GM19035 (cell line): ENCODE measurements around the gene FUT7.

Experiments used
- ATAC-seq: cut with Tn5 transposase; IDR thresholded peaks from one replicate; pipeline ENCODE4 v1.9.1; 2021; ENCODE audit not compliant: unreplicated experiment

The FUT7 gene

DNA sequence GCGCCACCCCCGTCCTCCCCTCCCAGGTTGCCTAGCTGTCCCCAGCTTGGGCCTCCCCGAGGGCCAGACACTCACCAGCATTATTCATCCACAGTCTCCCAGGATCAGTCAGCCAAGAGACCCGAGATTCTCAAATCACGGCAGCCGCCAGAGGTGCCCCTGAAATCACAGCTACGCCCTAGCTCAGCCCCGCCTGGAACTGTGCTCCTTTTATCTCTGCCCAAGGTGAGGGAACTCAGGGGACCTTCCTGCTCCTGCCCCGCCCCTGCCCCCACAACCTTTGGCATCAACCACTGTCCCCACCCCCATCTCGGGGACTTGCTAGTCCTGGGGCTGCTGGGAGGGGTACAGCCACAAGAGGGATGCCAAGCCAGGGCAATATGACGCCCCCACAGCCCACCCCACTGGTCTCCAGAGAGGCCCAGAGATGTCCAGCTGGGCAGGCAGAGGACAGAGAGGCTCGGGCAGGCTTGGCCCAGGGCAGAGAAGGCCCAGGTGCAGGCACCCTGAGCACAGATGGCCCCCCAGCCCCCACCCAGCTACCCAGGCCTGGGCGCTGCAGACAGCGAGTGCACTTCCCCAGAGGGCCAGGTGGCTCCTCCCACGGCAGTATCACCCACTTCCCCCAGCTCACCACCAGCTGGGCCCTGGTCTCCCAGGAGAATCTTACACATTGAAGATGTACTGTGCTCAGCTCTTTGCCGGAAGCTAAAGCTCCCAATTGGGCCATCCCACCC lies at the start of gene FUT7:
Gene FUT7, minus strand, starts transcription at position 185 of the 737 bp plus-strand sequence. Its CDS starts 97 bp downstream, at position 88.
- ATAC-seq, result no peak

DNA sequence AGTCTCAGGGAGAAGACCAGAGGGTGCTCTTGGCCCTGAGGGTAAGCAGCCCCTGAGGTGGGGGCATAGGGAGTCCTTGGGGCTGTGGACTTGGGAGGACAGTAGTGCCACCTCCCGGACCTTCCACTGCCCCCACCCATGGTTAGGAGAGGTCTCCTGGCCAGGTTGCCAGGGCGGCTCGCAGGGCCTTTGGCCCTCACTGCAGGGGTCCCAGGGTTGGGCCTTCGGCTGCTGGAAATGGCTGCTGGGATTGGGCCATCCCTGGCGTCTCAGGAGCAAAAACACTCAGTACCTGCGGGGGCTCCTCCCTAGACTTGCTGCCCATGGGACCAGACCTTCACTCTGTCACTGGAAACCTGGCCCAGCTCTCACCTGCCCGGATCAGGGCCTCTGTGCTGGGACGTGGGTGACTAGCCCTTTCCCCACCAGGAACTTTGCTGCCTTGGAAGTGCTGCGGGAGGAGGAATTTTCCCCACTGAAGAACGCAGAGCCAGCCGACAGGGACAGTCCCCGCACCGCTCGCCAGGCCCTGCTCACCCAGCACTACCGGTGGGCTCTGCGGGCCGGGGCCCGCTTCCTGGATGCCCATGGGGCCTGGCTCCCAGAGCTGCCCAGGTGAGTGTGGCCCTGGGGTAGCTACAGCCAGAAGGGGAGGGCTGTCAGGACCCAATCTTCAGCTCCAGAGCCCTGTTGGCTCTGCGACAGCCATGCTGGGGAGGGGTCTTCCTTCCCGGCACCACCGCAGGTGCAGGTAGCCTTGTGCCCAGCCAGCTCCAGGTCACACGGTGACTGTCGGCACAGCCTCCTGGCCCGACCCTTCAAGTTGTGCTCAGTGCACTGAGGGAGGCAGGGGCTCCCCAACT lies 48.6 kb upstream of the FUT7 start:
- ATAC-seq, result no peak

GRCh38 chr9:137079401-137079787 lies 47.5 kb upstream of the FUT7 start:
- no peak for ATAC-seq

DNA sequence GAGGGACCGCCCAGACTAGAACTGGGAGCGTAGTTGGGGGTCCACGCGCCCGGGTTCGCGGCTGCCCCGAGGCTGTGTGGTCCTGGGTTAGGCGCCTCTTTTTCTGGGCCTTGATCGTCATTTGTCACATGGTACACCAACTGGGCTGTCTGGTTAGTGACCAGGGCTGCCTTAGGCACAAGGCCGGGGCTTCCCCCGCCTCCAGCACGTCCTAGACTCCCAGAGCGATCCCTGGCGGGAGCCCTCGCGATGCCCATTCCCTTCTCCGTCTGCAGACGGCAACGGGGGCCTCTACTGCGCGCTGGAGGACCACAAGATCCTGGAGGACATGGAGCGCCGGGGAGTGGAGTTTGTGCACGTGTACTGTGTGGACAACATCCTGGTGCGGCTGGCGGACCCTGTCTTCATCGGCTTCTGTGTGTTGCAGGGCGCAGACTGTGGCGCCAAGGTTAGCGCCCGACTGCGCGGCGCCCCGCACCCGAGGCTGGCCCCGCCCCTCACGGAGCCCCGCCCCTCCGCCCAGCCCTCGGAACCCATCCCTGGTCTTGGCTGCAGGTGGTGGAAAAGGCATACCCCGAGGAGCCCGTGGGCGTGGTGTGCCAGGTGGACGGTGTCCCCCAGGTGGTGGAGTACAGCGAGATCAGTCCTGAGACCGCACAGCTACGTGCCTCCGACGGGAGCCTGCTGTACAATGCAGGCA lies 47.0 kb upstream of the FUT7 start:
- ATAC-seq, result no peak

GRCh38 chr9:137077758-137078693 lies 46.1 kb upstream of the FUT7 start:
- ATAC-seq, result peak; percentile 15

- peak; percentile 71 for ATAC-seq
Observed at GRCh38 chr9:137077010-137077747, 45.3 kb upstream of the FUT7 start, which contains the start of gene UAP1L1. Gene UAP1L1 (plus strand): TSS chr9:137077517. CDS start chr9:137077533, 16 bp downstream.

GRCh38 chr9:137076636-137077009 lies 44.7 kb upstream of the FUT7 start:
- no peak for ATAC-seq

GRCh38 chr9:137075275-137075775 lies 43.4 kb upstream of the FUT7 start:
- ATAC-seq, result no peak

DNA sequence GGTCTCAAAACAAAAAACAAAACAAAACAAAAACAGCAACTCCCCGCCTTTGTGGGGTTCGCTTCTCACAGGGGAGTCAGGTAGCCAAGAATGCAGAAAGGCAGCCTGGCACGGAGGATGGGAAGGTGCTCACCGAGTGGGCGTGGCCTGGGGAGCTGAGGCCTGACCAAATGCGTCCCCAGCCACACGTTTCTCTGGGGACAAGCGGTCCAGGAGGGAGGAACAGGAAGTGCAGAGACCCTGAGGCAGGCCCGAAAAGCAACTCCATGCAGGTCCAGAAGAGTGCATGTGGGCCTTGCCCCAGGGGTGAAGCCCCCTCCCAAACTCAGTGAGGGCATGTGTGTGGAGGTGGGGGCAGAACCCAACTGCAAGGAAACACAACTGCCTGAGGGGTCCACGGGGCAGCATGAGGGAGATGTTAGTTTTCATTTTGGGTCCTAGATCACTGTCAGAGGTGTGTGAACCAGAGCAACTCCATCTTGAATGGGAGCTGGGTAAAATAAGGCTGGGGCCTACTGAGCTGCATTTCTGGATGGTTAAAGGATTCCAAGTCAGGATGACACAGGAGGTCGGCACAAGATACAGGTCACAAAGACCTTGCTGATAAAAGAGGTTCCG lies 42.9 kb upstream of the FUT7 start:
- ATAC-seq, result no peak

DNA sequence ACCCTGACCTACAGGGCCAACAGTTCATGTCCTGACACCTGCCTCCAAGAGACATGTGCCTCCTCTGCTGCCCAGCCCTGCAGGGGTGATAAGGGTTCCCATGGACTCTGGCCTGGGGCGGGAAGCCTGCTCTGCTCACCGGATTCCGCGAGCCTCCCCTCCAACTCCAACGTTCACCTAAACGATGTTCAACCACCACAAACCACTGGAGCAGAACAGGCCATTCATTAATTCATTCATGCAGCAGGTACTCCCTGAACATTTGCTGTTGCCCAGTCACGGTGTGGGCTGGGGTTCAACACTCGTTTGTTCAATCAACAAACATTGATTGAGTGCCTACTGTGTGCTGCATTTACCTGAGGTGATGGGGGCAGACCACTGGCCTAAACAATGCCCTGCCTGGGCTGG lies 42.1 kb upstream of the FUT7 start:
- ATAC-seq, result no peak

DNA sequence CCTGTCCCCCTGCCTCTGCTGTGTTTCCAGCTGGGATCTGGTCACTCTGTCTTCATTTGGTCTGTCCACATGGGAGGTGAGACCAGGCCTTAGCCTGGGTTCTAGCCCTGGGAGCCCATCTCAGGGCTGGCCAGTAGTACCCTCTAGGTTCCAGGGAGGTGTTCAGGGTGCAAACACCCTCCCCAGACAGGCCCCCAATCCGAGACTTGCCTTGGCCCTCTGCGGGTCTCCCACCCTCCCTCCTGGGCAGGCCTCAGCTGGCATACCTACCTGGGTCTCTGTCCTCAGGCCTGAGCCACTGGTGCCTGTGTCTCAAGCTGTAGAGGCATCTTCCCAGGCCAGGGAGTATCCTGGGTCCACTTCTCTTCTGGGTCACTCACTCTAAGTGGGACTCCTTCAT lies 39.4 kb upstream of the FUT7 start:
- no peak for ATAC-seq

DNA sequence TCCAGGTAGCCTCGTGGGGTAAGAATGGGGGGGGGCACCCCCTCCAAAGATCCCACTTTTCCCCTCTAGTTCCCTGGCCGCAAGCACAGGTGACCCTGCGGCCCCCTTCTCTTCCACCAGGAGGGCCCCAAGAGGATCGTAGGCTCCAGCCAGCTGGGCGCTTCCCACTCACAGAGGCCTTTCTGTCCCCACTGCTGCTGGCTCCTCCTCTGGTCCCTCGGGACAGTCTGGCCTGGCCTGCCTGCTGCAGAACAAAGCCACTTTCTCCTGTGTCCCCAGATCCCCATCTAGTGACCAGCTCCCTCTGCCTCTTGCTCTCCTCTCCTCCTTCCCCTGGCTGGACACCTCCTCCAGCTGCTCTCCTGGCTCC lies 39.0 kb upstream of the FUT7 start:
- no peak for ATAC-seq

DNA sequence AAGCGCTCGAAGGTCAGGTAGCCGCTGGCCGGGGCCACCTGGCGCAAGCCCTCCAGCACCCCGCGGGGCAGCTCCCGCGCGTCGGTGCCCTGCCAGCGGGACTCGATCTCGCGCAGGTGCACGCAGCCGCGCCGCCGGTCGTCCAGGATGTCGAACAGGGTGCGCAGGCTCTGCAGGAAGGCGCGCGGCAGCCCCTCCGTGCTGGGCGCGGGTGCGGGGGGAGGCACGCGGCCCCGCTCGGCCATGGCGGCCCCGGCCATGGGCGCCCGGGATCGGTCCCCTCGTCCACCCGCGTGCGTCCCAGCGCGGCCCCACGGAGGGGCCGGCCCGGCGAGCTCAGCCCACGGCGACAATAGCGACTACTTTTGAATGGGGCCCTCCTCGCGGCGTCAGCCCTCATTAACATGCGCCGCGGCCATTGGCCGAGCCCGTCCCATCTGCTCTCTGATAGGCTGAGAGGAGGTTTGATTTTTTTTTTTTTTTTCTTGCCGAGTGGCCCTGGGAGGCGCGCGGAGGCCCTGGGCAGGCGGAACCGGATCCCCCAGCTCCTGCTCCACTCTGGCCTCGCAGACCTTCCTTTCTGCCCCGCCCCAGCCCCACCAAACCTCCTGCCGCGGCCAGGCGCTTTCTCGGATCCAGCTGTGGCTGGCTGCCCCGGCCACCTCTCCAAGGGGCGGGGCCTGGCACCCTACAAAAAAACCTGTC lies 38.5 kb upstream of the FUT7 start, which contains the start of gene SAPCD2:
Gene SAPCD2, minus strand, starts transcription at position 357 of the 705 bp plus-strand sequence. Its CDS starts 97 bp downstream, at position 260.
- ATAC-seq, result peak; percentile 77

DNA sequence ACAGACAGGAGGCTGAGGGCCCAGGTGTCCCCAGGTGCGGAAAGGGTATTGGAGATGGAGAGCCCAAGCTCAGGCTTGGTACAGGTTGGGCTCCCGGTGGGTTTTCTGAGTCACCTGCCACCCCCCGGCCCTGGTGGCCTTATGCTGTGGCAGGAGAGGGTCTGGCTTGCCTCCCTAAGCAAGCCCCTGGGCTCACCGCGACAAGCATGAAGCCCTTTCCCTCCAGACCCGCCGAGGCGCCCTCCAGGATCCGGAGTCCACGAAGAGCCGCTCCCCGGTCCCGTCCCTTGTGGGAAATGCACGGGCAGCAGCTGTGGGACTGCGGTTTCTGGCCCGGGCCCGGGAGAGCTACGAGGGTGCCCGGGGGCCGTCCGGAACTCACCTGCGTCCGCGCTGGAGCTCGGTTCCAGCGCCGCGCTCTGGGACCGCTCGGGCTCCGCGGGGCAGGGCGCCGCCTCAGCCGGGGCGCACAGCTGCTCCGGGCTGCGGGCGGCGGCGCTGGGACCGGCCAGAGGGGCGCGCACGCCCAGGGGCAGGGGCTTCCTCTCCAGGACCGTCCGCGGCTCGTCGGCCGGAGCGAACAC lies 37.7 kb upstream of the FUT7 start:
- ATAC-seq, result peak; percentile 11

GRCh38 chr9:137068539-137069507 lies 36.9 kb upstream of the FUT7 start:
- no peak for ATAC-seq

DNA sequence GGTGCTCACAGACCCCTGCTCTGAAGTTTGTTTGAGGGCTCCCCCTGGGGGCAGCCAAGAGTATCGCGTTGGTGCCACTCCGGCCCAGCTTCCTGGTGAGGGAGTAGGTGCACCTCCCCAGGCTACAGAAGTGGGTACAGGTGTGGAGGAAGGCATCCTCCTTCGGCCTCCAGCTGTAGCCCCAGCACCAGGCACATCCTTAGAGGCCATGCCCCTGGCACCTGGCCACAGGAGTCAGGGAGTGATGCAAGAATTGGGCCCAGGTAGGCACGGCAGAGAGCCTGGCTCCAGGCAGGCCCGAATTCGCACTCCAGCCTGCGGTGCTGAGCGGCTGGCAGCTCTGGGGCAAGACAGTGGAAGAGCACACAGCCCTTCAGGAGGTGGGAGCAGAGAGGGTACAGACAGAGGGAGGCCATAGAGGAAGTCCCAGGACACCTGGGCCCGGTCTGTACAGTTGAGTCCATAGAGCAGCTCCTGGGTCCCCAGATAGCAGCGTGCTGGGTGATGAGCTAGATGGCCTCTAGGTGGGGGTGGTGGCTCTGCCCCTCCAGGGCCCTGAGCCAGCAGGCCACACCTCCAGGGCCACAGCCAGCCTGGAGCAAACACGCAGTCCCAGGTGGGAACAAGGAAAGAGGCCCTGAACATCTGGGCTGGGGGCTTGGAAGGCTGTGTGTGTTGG lies 36.1 kb upstream of the FUT7 start:
- ATAC-seq, result peak; percentile 32
